COR-L47 (cell line): ENCODE results near the gene GPSM3.
"Not testable (repeated sequence)": the region's sequence is repeated elsewhere in the genome, so short reads cannot be mapped to it uniquely, and the experiment has no call there.

Source experiments
- DNase-seq: peaks from one replicate; lab custom pipeline; 2025; lab: John Stamatoyannopoulos, UW

The GPSM3 gene

GRCh38 chr6:32202186-32202585 lies 9.7 kb upstream of the GPSM3 start:
- no peak for DNase-seq

GRCh38 chr6:32200711-32201475 lies 8.4 kb upstream of the GPSM3 start:
- no peak for DNase-seq

GRCh38 chr6:32198866-32199265 lies 6.4 kb upstream of the GPSM3 start:
- DNase-seq, result no peak

GRCh38 chr6:32198345-32198696 lies 5.9 kb upstream of the GPSM3 start:
- no peak for DNase-seq

- DNase-seq, result no peak
Measured at GRCh38 chr6:32196682-32197616, 4.5 kb upstream of the GPSM3 start.

- DNase-seq, result peak; percentile 97
Measured at GRCh38 chr6:32195902-32196681, 3.6 kb upstream of the GPSM3 start.

GRCh38 chr6:32195652-32195901 lies 3.1 kb upstream of the GPSM3 start:
- DNase-seq, result peak; percentile 100

- no peak for DNase-seq
Measured at GRCh38 chr6:32194825-32195651, 2.6 kb upstream of the GPSM3 start.

- no peak for DNase-seq
Measured at GRCh38 chr6:32194388-32194787, 1.9 kb upstream of the GPSM3 start.

- DNase-seq, result not testable (repeated sequence)
Measured at GRCh38 chr6:32193096-32193495, 653 bp upstream of the GPSM3 start.

GRCh38 chr6:32191696-32192607 lies 491 bp downstream of the GPSM3 start:
- DNase-seq, result no peak

GRCh38 chr6:32190911-32191677 lies 1.3 kb downstream of the GPSM3 start:
- DNase-seq, result no peak

GRCh38 chr6:32190054-32190851 lies 2.2 kb downstream of the GPSM3 start, which contains the start of gene PBX2:
Gene PBX2 (minus strand): TSS chr6:32190202. CDS start chr6:32189915, 287 bp downstream.
- DNase-seq, result peak; percentile 76

- DNase-seq, result no peak
Measured at GRCh38 chr6:32189742-32190053, 2.7 kb downstream of the GPSM3 start.

GRCh38 chr6:32189069-32189741 lies 3.2 kb downstream of the GPSM3 start:
- DNase-seq, result no peak

- DNase-seq, result no peak
Measured at GRCh38 chr6:32188381-32189068, 3.9 kb downstream of the GPSM3 start.

- not testable (repeated sequence) for DNase-seq
Measured at GRCh38 chr6:32187725-32188380, 4.6 kb downstream of the GPSM3 start.
